SK-N-SH treated with all-trans-retinoic acid at 6 μM for 48 hours (cell line): ENCODE results near the gene SKIC3.

Source experiments
- ARNTL ChIP-seq: fragments of 450-650 bp; formaldehyde crosslinking; IDR thresholded peaks from 2 replicates; pipeline ENCODE4 v1.5.0; 2020; ENCODE audit warnings: low read depth, mild to moderate bottlenecking, moderate library complexity, borderline replicate concordance
- CSDC2 ChIP-seq: fragments of 250-450 bp; sonication (Bioruptor Pico); IDR thresholded peaks from 2 replicates; pipeline ENCODE4 v1.5.0; 2020; ENCODE audit warnings: mild to moderate bottlenecking, moderate library complexity
- RARB ChIP-seq: fragments of 250-450 bp; sonication (Bioruptor Pico); IDR thresholded peaks from 2 replicates; pipeline ENCODE4 v1.8.0; 2021; ENCODE audit warnings: mild to moderate bottlenecking, moderate library complexity
- TCF4 ChIP-seq: fragments of 250-450 bp; sonication (Bioruptor Pico); IDR thresholded peaks from 2 replicates; pipeline ENCODE4 v1.8.0; 2021; ENCODE audit warnings: mild to moderate bottlenecking, moderate library complexity, borderline replicate concordance
- ZFP3 ChIP-seq: fragments of 250-450 bp; sonication (Bioruptor Pico); IDR thresholded peaks from 2 replicates; pipeline ENCODE4 v1.5.0; 2020; ENCODE audit warnings: mild to moderate bottlenecking, moderate library complexity
- ZNF70 ChIP-seq: fragments of 450-650 bp; formaldehyde crosslinking; IDR thresholded peaks from 2 replicates; pipeline ENCODE4 v1.5.0; 2020; ENCODE audit warnings: mild to moderate bottlenecking, moderate library complexity
- ZNF8 ChIP-seq: fragments of 450-650 bp; formaldehyde crosslinking; IDR thresholded peaks from 2 replicates; pipeline ENCODE4 v1.5.0; 2020; ENCODE audit warnings: mild to moderate bottlenecking, moderate library complexity
- TF ChIP-seq, protein P1 (sequence below): fragments of 250-450 bp; sonication (Bioruptor Pico); IDR thresholded peaks from 2 replicates; pipeline ENCODE4 v1.8.0; 2020; ENCODE audit warnings: mild to moderate bottlenecking, moderate library complexity, borderline replicate concordance
- TF ChIP-seq, protein P2 (sequence below): fragments of 250-450 bp; sonication (Bioruptor Pico); IDR thresholded peaks from 2 replicates; pipeline ENCODE4 v1.5.1; 2020; ENCODE audit warnings: low read depth, mild to moderate bottlenecking, moderate library complexity

GRCh38 chr5:95508550-95508949 lies 46.2 kb downstream of the SKIC3 start:
- TF ChIP-seq RARB (CRISPR knock-in tag) (no peak), ZFP3 (CRISPR knock-in tag) (no peak), ARNTL (no peak), TCF4 (CRISPR knock-in tag) (no peak), ZNF70 (CRISPR knock-in tag) (no peak), ZNF8 (CRISPR knock-in tag) (no peak), CSDC2 (no peak)
- TF ChIP-seq, protein P1, sequence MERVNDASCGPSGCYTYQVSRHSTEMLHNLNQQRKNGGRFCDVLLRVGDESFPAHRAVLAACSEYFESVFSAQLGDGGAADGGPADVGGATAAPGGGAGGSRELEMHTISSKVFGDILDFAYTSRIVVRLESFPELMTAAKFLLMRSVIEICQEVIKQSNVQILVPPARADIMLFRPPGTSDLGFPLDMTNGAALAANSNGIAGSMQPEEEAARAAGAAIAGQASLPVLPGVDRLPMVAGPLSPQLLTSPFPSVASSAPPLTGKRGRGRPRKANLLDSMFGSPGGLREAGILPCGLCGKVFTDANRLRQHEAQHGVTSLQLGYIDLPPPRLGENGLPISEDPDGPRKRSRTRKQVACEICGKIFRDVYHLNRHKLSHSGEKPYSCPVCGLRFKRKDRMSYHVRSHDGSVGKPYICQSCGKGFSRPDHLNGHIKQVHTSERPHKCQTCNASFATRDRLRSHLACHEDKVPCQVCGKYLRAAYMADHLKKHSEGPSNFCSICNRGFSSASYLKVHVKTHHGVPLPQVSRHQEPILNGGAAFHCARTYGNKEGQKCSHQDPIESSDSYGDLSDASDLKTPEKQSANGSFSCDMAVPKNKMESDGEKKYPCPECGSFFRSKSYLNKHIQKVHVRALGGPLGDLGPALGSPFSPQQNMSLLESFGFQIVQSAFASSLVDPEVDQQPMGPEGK (CRISPR knock-in tag), result no peak
- TF ChIP-seq, protein P2, sequence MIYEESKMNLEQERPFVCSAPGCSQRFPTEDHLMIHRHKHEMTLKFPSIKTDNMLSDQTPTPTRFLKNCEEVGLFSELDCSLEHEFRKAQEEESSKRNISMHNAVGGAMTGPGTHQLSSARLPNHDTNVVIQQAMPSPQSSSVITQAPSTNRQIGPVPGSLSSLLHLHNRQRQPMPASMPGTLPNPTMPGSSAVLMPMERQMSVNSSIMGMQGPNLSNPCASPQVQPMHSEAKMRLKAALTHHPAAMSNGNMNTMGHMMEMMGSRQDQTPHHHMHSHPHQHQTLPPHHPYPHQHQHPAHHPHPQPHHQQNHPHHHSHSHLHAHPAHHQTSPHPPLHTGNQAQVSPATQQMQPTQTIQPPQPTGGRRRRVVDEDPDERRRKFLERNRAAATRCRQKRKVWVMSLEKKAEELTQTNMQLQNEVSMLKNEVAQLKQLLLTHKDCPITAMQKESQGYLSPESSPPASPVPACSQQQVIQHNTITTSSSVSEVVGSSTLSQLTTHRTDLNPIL (CRISPR knock-in tag), result no peak
